CD4-positive, alpha-beta T cell treated with Interleukin-15 for 4 hours (primary cell): ENCODE measurements around the gene BLOC1S4.
"Not testable (repeated sequence)": the region's sequence is repeated elsewhere in the genome, so short reads cannot be mapped to it uniquely, and the experiment has no call there.

Experiments used
- DNase-seq: peaks from one replicate; pipeline ENCODE4 v3.0.0-alpha.2; 2020; ENCODE audit warnings: low spot score

BLOC1S4 gene

GRCh38 chr4:6716018-6716911 lies at the start of gene BLOC1S4:
TSS of gene BLOC1S4 (plus strand) at chr4:6716174. CDS start at chr4:6716210, 36 bp downstream.
- DNase-seq: peak; percentile 92

- no peak for DNase-seq
Observed at GRCh38 chr4:6668391-6668790, 47.6 kb upstream of the BLOC1S4 start.

GRCh38 chr4:6671648-6672047 lies 44.3 kb upstream of the BLOC1S4 start:
- no peak for DNase-seq

- DNase-seq: no peak
Observed at GRCh38 chr4:6672131-6672530, 43.8 kb upstream of the BLOC1S4 start.

- not testable (repeated sequence) for DNase-seq
Observed at GRCh38 chr4:6672541-6673190, 43.3 kb upstream of the BLOC1S4 start.

- DNase-seq: peak; percentile 49
Observed at GRCh38 chr4:6673191-6673659, 42.7 kb upstream of the BLOC1S4 start.

- peak; percentile 93 for DNase-seq
Observed at GRCh38 chr4:6673660-6674499, 42.1 kb upstream of the BLOC1S4 start.

- peak; percentile 81 for DNase-seq
Observed at GRCh38 chr4:6674500-6675149, 41.3 kb upstream of the BLOC1S4 start.

- DNase-seq: no peak
Observed at GRCh38 chr4:6676722-6677558, 39.0 kb upstream of the BLOC1S4 start.

GRCh38 chr4:6680372-6681034 lies 35.5 kb upstream of the BLOC1S4 start:
- no peak for DNase-seq

GRCh38 chr4:6681191-6681590 lies 34.8 kb upstream of the BLOC1S4 start:
- no peak for DNase-seq

GRCh38 chr4:6682862-6683590 lies 32.9 kb upstream of the BLOC1S4 start:
- DNase-seq: no peak

- no peak for DNase-seq
Observed at GRCh38 chr4:6684656-6685055, 31.3 kb upstream of the BLOC1S4 start.

GRCh38 chr4:6686104-6686787 lies 29.7 kb upstream of the BLOC1S4 start:
- no peak for DNase-seq

- no peak for DNase-seq
Observed at GRCh38 chr4:6687947-6688878, 27.8 kb upstream of the BLOC1S4 start.

- peak; percentile 78 for DNase-seq
Observed at GRCh38 chr4:6688879-6689505, 27.0 kb upstream of the BLOC1S4 start.

- no peak for DNase-seq
Observed at GRCh38 chr4:6689506-6689960, 26.4 kb upstream of the BLOC1S4 start.
